H1 (cell line): ENCODE results near the gene KRTAP5-6. TPM values are rescaled to one million over a fixed set of nuclear protein-coding genes. Genes with fewer than 3 reads are reported as not detected.

Experiments
- CBX5 ChIP-seq: fragments of 300-800, 300-1000 bp; sonication (generic); IDR thresholded peaks from 2 replicates; pipeline ENCODE4 v1.7.1; 2016; ENCODE audit warnings: antibody characterized with exemption, low read length, low read depth
- CHD7 ChIP-seq: fragments of 300-600 bp; sonication (generic); IDR thresholded peaks from 2 replicates; pipeline ENCODE4 v1.7.1; 2012; ENCODE audit warnings: low read length, moderate library complexity, mild to moderate bottlenecking, inconsistent platforms; ENCODE audit not compliant: insufficient replicate concordance
- CTBP2 ChIP-seq: IDR thresholded peaks from 2 replicates; pipeline ENCODE4 v1.7.0; 2011; ENCODE audit warnings: borderline replicate concordance, mild to moderate bottlenecking, moderate library complexity, mixed read lengths, low read length; ENCODE audit not compliant: insufficient read depth, insufficient read length
- GABPA ChIP-seq: IDR thresholded peaks from 2 replicates; pipeline ENCODE4 v1.6.1; 2011; ENCODE audit warnings: mild to moderate bottlenecking, low read length, moderate library complexity, borderline replicate concordance; ENCODE audit not compliant: insufficient read depth
- HDAC2 ChIP-seq, 2 experiments: fragments of 300-600 bp in 1 of 2; sonication (generic) in 1 of 2; IDR thresholded peaks; 2 replicates each; pipeline ENCODE4 v1.6.1; 2011 to 2012; ENCODE audit warnings: low read depth in 2 of 2, low read length in 2 of 2, mild to moderate bottlenecking in 2 of 2, moderate library complexity in 2 of 2, borderline replicate concordance in 1 of 2, inconsistent platforms in 1 of 2
- KDM1A ChIP-seq: fragments of 200-600, 300-600 bp; sonication (generic); IDR thresholded peaks from 2 replicates; pipeline ENCODE4 v1.7.1; 2016; ENCODE audit warnings: mild to moderate bottlenecking, low read length, borderline replicate concordance
- SIRT6 ChIP-seq: IDR thresholded peaks from one replicate; pipeline ENCODE4 v1.7.1; 2012; ENCODE audit warnings: low read length, inconsistent platforms
- SP2 ChIP-seq: IDR thresholded peaks from 2 replicates; pipeline ENCODE4 v1.6.1; 2012; ENCODE audit warnings: mild to moderate bottlenecking, low read length, inconsistent platforms
- polyA plus RNA-seq, 7 experiments: library from polyadenylated mRNA; depleted of rRNA in 3 of 7; stranded (reverse) in 5 of 7; unstranded in 2 of 7; fragments of >200 nt in 5 of 7; fragments of 200-250 nt in 2 of 7; gene quantifications; 1 replicate in 5 of 7; 2 replicates in 1 of 7; 4 replicates in 1 of 7; pipeline versions ENCODE4 v1.2.1 to v1.2.3, GENCODE V29; 2011 to 2013; ENCODE audit warnings: missing spikeins in 2 of 7, mixed read lengths in 2 of 7
- total RNA-seq: library from RNA; stranded (reverse); fragmentation: NEBNext Ultra II Directional; extraction: Animal tissue kit (Norgen Biotek cat#: 25700); gene quantifications from 2 replicates; pipeline ENCODE4 v1.2.1, GENCODE V29; 2021

KRTAP5-6 gene
- total and polyA plus RNA-seq, 2 of the 8 experiments (the other 6 are each of a cell fraction or from before 2014, with no cell fraction given) = not detected

DNA sequence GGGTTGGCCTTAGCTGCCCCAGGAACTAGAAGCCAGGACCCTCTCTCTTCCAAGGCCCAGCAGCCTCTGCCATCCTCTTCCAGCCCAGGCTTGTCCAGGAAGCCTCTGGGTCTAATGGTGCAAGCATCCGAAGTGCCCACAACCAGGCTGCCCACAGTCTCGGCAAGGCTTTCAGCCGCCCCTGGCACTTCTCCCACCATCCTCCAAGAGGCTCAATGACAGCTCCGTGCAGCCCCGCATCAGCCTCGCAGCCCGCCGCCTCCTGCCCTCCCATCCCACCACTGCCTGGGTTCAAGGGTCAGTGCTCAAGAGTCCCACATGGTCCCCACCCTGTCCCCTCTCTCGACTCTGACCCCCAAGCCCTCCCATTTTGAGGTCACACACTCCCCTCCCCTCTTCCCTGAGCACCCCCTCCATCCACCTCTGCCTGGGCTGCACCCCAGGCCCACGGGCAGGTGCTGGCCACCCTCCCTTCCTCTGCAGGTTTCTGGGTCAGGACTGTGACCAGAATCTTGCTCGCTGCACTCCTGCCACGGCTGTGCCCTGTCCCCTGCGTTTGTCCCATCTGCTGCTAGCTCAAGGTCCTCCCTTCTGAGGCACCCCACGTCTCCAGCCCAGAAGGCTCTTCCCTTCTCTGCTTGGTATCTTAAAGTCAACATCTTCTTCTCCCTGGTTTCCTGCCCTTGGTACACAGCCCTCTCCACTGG, 36.2 kb downstream of the KRTAP5-6 start (continued):
- no peak for TF ChIP-seq CHD7
- no peak for TF ChIP-seq KDM1A
- TF ChIP-seq CTBP2 = no peak
- no peak for TF ChIP-seq SIRT6
- no peak for TF ChIP-seq GABPA
- TF ChIP-seq CBX5 = no peak
- TF ChIP-seq HDAC2 (IDR thresholded peaks at IDR 0.05; ENCODE audit: borderline replicate concordance in 1 of 2, low read depth in 2 of 2, low read length in 2 of 2) = no peak
- TF ChIP-seq SP2 = no peak
